Measurements from ENCODE around the gene ANKMY1.
A peak's percentile ranks its signal among the peaks of the same experiment; 100 is the strongest.

ANKMY1 gene

GRCh38 chr2:240557808-240558207 lies at the start of gene ANKMY1:
ANKMY1 (minus strand) TSS chr2:240557988; CDS start chr2:240557335, 653 bp downstream.
- peak; percentile 74 for DNase-seq

- DNase-seq = no peak
Measured at GRCh38 chr2:240605867-240606743, 48.3 kb upstream of the ANKMY1 start.

GRCh38 chr2:240604939-240605716 lies 47.3 kb upstream of the ANKMY1 start:
- no peak for DNase-seq

- peak; percentile 67 for DNase-seq
Measured at GRCh38 chr2:240604291-240604938, 46.6 kb upstream of the ANKMY1 start.

GRCh38 chr2:240603846-240604245 lies 46.1 kb upstream of the ANKMY1 start:
- no peak for DNase-seq

GRCh38 chr2:240603081-240603835 lies 45.5 kb upstream of the ANKMY1 start:
- no peak for DNase-seq

- no peak for DNase-seq
Measured at GRCh38 chr2:240602266-240603050, 44.7 kb upstream of the ANKMY1 start.

GRCh38 chr2:240601831-240602160 lies 44.0 kb upstream of the ANKMY1 start:
- no peak for DNase-seq

- no peak for DNase-seq
Measured at GRCh38 chr2:240601061-240601830, 43.5 kb upstream of the ANKMY1 start.

- no peak for DNase-seq
Measured at GRCh38 chr2:240600451-240600961, 42.7 kb upstream of the ANKMY1 start.

- DNase-seq = no peak
Measured at GRCh38 chr2:240599141-240599583, 41.4 kb upstream of the ANKMY1 start.

GRCh38 chr2:240598311-240598911 lies 40.6 kb upstream of the ANKMY1 start:
- no peak for DNase-seq

- no peak for DNase-seq
Measured at GRCh38 chr2:240597419-240598181, 39.8 kb upstream of the ANKMY1 start.

GRCh38 chr2:240597054-240597418 lies 39.2 kb upstream of the ANKMY1 start:
- DNase-seq = no peak

GRCh38 chr2:240596491-240596931 lies 38.7 kb upstream of the ANKMY1 start:
- no peak for DNase-seq

GRCh38 chr2:240596080-240596460 lies 38.3 kb upstream of the ANKMY1 start:
- DNase-seq = no peak

- no peak for DNase-seq
Measured at GRCh38 chr2:240595381-240596079, 37.7 kb upstream of the ANKMY1 start.

- DNase-seq = no peak
Measured at GRCh38 chr2:240594511-240595380, 37.0 kb upstream of the ANKMY1 start.

All from retina (tissue), 1 donor.